K562 (cell line): ENCODE results near the gene DKC1. TPM values are rescaled to one million over a fixed set of nuclear protein-coding genes. Genes with fewer than 3 reads are reported as not detected.

Experiments used
- ATF3 ChIP-seq, 2 experiments: fragments of 450-650 bp in 1 of 2; sonication (generic) in 1 of 2; formaldehyde crosslinking in 1 of 2; IDR thresholded peaks in 1 of 2; conservative IDR thresholded peaks in 1 of 2; 2 replicates each; pipeline versions ENCODE4 v1.6.1 to v1.8.1; 2016 to 2023; ENCODE audit warnings: mild to moderate bottlenecking in 2 of 2, moderate library complexity in 2 of 2, inconsistent platforms in 1 of 2, missing genetic modification reagents in 1 of 2
- FOSL1 ChIP-seq: fragments of 200-800 bp; sonication (Bioruptor generic); conservative IDR thresholded peaks from 2 replicates; pipeline ENCODE4 v1.6.1; 2016; ENCODE audit warnings: missing genetic modification characterization, missing compliant biosample characterization
- PBX2 ChIP-seq, 2 experiments: IDR thresholded peaks in 1 of 2; conservative IDR thresholded peaks in 1 of 2; 2 replicates each; pipeline ENCODE4 v1.6.1; 2016; ENCODE audit warnings: low read depth in 2 of 2, mild to moderate bottlenecking in 1 of 2, missing compliant biosample characterization in 1 of 2, missing genetic modification characterization in 1 of 2, moderate library complexity in 1 of 2
- SMAD4 ChIP-seq: fragments of 250-450 bp; sonication (Bioruptor Pico); conservative IDR thresholded peaks from 2 replicates; pipeline ENCODE4 v1.8.0; 2021; ENCODE audit warnings: inconsistent platforms, mild to moderate bottlenecking, moderate library complexity
- SMARCA4 ChIP-seq: fragments of 450-650 bp; IDR thresholded peaks from 2 replicates; pipeline ENCODE4 v1.6.1; 2016
- polyA plus RNA-seq, 8 experiments: library from polyadenylated mRNA; depleted of rRNA in 4 of 8; stranded (reverse) in 5 of 8; unstranded in 3 of 8; fragments of >200 nt; fragmentation: Nextera tagmentation in 2 of 8; fragmentation: Illumina TruSeq in 1 of 8; extraction: Ambion mirVana in 2 of 8; extraction: Trizol in 1 of 8; gene quantifications; 2 replicates each; pipeline versions ENCODE4 v1.2.1 to v1.2.3, GENCODE V29; 2011 to 2014; ENCODE audit warnings: inconsistent platforms in 1 of 8, missing spikeins in 1 of 8
- total RNA-seq, 7 experiments: library from RNA; depleted of rRNA in 6 of 7; stranded (reverse); fragments of >200 nt in 6 of 7; fragmentation: Illumina TruSeq in 2 of 7; extraction: Trizol in 2 of 7; gene quantifications; 2 replicates each; pipeline versions ENCODE4 v1.2.1 to v1.2.3, GENCODE V29; 2011 to 2021; ENCODE audit warnings: low replicate concordance in 1 of 7

Gene DKC1
- total and polyA plus RNA-seq, 9 of the 15 experiments (the other 6 are each of a cell fraction or from before 2014, with no cell fraction given): 205 to 313 (median 219) TPM

GRCh38 chrX:154738011-154738738, 24.5 kb upstream of the DKC1 start (continued):
- TF ChIP-seq SMAD4 (CRISPR knock-in tag) (0 out of 2 replicates have a peak, but pooled peaks have one; percentile 3), PBX2 (CRISPR knock-in tag; IDR thresholded peaks at IDR 0.05; ENCODE audit: low read depth) (no peak), PBX2 (tag; conservative IDR thresholded peaks at IDR 0.05; ENCODE audit: low read depth) (peak; percentile 58), FOSL1 (peak; percentile 31; the same call in 1 of the 2 replicates), ATF3 (IDR thresholded peaks at IDR 0.05) (0 out of 2 replicates have a peak, but pooled peaks have one; percentile 9), ATF3 (CRISPR knock-in tag; conservative IDR thresholded peaks at IDR 0.05) (no peak), SMARCA4 (peak; percentile 50; the same call in 1 of the 2 replicates)
